Psoas muscle (tissue), 8 donors: ENCODE measurements around the gene SEZ6L2. TPM values are rescaled to one million over a fixed set of nuclear protein-coding genes. Genes with fewer than 3 reads are reported as not detected.
"Not testable (repeated sequence)": the region's sequence is repeated elsewhere in the genome, so short reads cannot be mapped to it uniquely, and the experiment has no call there.

Source experiments
- ATAC-seq, 4 donors: fragments of 200-7000 bp; cut with Tn5 transposase; one replicate each; pipeline ENCODE4 v1.9.1; 2020; ENCODE audit warnings: moderate library complexity in 3 of 4, mild to moderate bottlenecking in 2 of 4
- DNase-seq, 2 donors: peaks; one replicate each; pipeline ENCODE4 v3.0.0-alpha.2; 2020
- H3K27ac ChIP-seq: fragments of 200-600 bp; one replicate; pipeline ENCODE4 v1.8.0; 2022
- H3K27me3 ChIP-seq, 3 donors: fragments of 200-600 bp in 1 of 3; one replicate each; pipeline versions ENCODE4 v1.6.1 to v1.8.0; 2013 to 2022; ENCODE audit warnings: low read length in 2 of 3, mild to moderate bottlenecking in 2 of 3, moderate library complexity in 1 of 3; ENCODE audit not compliant: insufficient read depth in 3 of 3
- H3K36me3 ChIP-seq, 2 donors: fragments of 200-600 bp in 1 of 2; one replicate each; pipeline versions ENCODE4 v1.6.1 to v1.8.0; 2013 to 2022; ENCODE audit warnings: low read depth in 1 of 2, mild to moderate bottlenecking in 1 of 2, moderate library complexity in 1 of 2; ENCODE audit not compliant: insufficient read depth in 1 of 2
- H3K4me1 ChIP-seq: fragments of 200-600 bp; one replicate; pipeline ENCODE4 v1.8.0; 2022
- H3K4me3 ChIP-seq: fragments of 200-600 bp; one replicate; pipeline ENCODE4 v1.8.0; 2022; ENCODE audit warnings: mild to moderate bottlenecking
- H3K9me3 ChIP-seq: fragments of 200-600 bp; one replicate; pipeline ENCODE4 v1.8.0; 2022
- WGBS, 3 donors: extraction: QIAGEN DNeasy Blood & Tissue Kit; methylation state at CpG; one replicate each; pipeline versions ENCODE4 v1.1.6 to v1.1.7; 2013; 5-methylcytosine and 5-hydroxymethylcytosine counted together
- intact Hi-C, 2 donors: fragments of 100-400 bp; cut with DNase I; formaldehyde crosslinking; loops; one replicate each; pipeline versions ENCODE4 v1.11.0 to v1.14.2; 2022
- polyA plus RNA-seq, 3 donors: library from polyadenylated mRNA; stranded (reverse); fragments of 200-250 nt; gene quantifications; one replicate each; pipeline ENCODE4 v1.2.3, GENCODE V29; 2013
- total RNA-seq, 4 donors: library from RNA; stranded (reverse); fragmentation: NEBNext Ultra II Directional in 2 of 4; extraction: Animal tissue kit (Norgen Biotek cat#: 25700) in 2 of 4; gene quantifications; one replicate each; pipeline versions ENCODE4 v1.2.1 to v1.2.4, GENCODE V29; 2021 to 2023
- TF ChIP-seq, protein P1 (sequence below): fragments of 200-600 bp; IDR thresholded peaks from one replicate; pipeline ENCODE4 v1.8.0; 2022; ENCODE audit warnings: antibody characterized with exemption
- donor health status: healthy with polysubstance abuse.
- donor health status: DM: no; HTN: no; CAD: no; lungs with moderate emphysema.
- donor health status: Bipolar disorder and iron deficiency.
- donor health status: healthy.
- donor health status: DM: yes; HTN: yes; CAD: no.
- donor health status: DM: no; HTN: no; CAD: no.
- donor health status: DM: no; HTN: no; CAD: no.
- donor health status: DM: yes; HTN: yes; CAD: no.

Gene SEZ6L2
- total and polyA plus RNA-seq, 7 donors: 0.05 to 0.86 (median 0.23) TPM

DNA sequence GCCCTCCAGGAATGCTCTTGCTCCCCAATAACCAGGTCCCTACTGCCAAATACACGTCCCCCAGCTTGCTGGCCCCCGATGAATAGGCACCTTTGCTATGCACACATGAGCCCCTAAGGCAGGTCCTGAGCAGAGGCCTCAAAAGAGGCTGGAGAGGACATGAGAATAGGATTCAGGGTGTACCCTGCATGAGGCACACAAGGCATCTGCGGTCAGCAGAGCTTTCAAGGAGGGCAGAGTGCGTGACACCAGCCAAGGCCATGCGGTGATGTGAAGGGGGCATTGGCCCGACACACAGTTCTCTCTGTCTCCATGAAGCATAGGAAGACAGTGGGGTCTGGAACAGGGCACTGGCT lies 6.9 kb downstream of the SEZ6L2 start:
- no peak for DNase-seq
- no peaks in the 10 kb centered on the region for H3K4me1 ChIP-seq
- H3K27me3 ChIP-seq: peaks cover 0 to 6% (median 0%) of the 10 kb centered on the region in 3 donors
- 84% methylated on average over 6 of the region's 6 CpGs for WGBS, 3 donors
- H3K9me3 ChIP-seq: no peaks in the 10 kb centered on the region
- ATAC-seq: no peak
- TF ChIP-seq, protein P1, sequence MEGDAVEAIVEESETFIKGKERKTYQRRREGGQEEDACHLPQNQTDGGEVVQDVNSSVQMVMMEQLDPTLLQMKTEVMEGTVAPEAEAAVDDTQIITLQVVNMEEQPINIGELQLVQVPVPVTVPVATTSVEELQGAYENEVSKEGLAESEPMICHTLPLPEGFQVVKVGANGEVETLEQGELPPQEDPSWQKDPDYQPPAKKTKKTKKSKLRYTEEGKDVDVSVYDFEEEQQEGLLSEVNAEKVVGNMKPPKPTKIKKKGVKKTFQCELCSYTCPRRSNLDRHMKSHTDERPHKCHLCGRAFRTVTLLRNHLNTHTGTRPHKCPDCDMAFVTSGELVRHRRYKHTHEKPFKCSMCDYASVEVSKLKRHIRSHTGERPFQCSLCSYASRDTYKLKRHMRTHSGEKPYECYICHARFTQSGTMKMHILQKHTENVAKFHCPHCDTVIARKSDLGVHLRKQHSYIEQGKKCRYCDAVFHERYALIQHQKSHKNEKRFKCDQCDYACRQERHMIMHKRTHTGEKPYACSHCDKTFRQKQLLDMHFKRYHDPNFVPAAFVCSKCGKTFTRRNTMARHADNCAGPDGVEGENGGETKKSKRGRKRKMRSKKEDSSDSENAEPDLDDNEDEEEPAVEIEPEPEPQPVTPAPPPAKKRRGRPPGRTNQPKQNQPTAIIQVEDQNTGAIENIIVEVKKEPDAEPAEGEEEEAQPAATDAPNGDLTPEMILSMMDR: no peak
- intact Hi-C loops: no loop called here
- H3K4me3 ChIP-seq: no peak overlapping the region
- H3K27ac ChIP-seq: no peak overlapping the region
- H3K36me3 ChIP-seq: no peaks in the 10 kb centered on the region

DNA sequence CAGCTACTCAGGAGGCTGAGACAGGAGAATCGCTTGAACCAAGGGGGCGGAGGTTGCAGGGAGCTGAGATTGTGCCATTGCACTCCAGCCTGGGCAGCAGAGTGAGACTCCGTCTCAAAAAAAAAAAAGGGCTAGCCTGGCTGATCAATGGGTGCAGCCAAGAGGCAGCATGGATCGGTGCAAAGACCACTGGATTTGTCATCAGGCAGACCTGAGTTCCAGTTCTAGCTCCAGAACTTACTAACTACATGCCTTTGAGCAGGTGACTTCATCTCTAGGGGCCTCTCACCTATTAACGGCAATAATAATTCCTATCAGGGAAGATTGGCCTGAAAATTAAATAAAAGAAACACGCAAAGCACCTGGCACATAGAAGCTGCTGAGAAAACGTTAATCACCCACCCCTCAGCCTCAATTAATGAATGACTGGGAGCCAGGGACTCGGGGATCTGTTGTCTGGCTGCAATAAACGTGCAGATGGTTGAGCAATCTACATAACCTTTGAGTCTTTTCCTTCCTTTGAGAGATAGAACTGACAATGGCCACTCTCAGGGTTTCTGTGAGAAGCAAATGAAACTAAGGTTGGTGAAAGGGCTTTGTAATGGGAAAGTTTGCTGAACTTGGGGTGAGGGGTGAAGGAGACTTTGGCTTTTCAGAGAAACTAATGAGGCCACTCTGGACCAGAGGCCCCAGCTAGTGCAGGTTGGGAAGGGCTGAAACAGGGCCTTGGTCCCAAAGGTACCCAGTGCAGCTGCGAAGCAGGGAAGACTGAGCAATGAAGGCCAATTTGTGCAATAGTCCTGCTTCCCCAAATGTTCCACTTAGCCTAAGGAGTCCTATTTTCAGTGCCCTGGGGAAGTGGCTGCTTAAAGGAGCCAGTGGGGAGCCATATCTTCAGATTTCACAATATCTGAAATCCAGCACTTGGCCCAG lies 7.6 kb downstream of the SEZ6L2 start:
- Histone ChIP-seq H3K9me3 (no peaks in the 10 kb centered on the region), H3K27me3 (peaks cover 0 to 2% (median 0%) of the 10 kb centered on the region in 3 donors), H3K4me3 (no peak overlapping the region), H3K36me3 (no peaks in the 10 kb centered on the region), H3K27ac (no peak overlapping the region), H3K4me1 (no peaks in the 10 kb centered on the region)
- DNase-seq: peak in 1 of 2 donors; percentile 66
- 62 to 68% (median 63%) methylated on average over 10 of the region's 10 CpGs for WGBS, 3 donors
- TF ChIP-seq, protein P1: no peak
- intact Hi-C loops: no loop called here
- peak in 1 of 4 donors; percentile 69 for ATAC-seq

DNA sequence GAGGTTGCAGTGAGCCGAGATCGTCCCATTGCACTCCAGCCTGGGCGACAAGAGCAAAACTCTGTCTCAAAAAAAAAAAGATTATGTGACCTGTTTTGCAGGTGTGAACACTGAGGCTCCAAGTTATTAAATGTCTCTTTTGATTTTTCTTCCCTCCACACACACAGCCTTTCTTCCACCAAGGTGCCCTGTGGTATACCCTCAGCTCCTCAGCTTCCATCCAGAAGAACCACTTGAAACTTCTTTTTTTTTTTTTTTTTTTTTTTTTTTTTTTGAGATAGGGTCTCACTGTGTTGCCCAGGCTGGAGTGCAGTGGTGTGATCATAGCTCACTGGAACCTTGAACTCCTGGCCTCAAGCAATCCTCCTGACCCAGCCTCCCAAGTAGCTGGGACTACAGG lies 10.0 kb downstream of the SEZ6L2 start:
- WGBS, 3 donors: 95 to 97% (median 96%) methylated on average over 3 of the region's 3 CpGs
- intact Hi-C loops: loop anchor here in 1 of 2 donors (5.0 to 10.0 kb wide), 2 partner anchors 122 to 145 kb away; partner anchors contain the start of gene C16orf54
- not testable (repeated sequence) for H3K9me3 ChIP-seq, H3K36me3 ChIP-seq, H3K4me3 ChIP-seq, H3K27ac ChIP-seq, DNase-seq, H3K27me3 ChIP-seq, H3K4me1 ChIP-seq, ATAC-seq

DNA sequence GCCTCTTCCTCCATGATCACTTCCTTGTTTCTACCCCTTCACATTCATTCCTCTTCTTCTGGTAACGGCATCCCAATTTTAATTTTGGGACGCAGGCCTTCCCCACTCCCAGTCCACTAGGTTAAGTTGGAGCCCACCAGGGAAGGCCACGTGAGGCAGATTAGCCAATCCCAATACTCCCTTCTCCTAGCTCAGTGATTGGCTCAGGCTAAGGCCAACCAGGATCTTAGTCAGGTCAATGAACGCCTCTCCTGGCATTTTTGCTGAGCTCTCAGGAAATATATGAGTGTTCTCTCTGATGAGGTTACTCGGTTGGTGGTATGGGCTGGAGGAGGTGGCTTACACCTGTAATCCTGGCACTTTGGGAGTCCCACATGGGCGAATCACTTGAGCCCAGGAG lies 15.4 kb downstream of the SEZ6L2 start:
- H3K36me3 ChIP-seq: no peaks in the 10 kb centered on the region
- 60 to 71% (median 71%) methylated on average over 6 of the region's 6 CpGs for WGBS, 3 donors
- DNase-seq: no peak
- no peaks in the 10 kb centered on the region for H3K9me3 ChIP-seq
- ATAC-seq: no peak
- intact Hi-C loops: loop anchor here in 1 of 2 donors (10.0 kb wide), 1 partner anchor 139 kb away; the partner anchor contains the start of gene C16orf54
- peaks cover 0 to 9% (median 3%) of the 10 kb centered on the region in 3 donors for H3K27me3 ChIP-seq
- TF ChIP-seq, protein P1: no peak
- H3K4me1 ChIP-seq: no peaks in the 10 kb centered on the region
- no peak overlapping the region for H3K4me3 ChIP-seq
- H3K27ac ChIP-seq: no peak overlapping the region

DNA sequence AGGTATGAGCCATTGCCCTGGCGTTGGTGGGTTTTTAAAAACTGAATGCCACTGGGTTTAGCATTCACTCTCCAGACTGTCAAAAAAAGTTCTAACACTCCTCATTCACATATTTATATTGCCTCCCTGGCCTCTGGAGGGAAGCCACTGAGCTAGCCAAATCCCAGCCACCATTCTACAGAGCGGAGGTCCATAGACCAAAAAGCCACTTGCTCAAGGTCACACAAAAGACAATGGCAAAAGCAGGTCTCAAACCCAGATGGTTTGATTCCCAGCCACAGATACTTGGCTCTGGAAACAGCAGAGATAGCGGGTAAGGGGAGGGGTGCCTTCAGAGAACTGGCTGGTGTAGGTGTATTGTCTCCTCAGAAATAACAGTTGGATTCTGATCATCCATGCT lies 18.3 kb downstream of the SEZ6L2 start:
- TF ChIP-seq, protein P1: no peak
- Histone ChIP-seq H3K4me1 (no peaks in the 10 kb centered on the region), H3K4me3 (no peak overlapping the region), H3K9me3 (no peaks in the 10 kb centered on the region), H3K36me3 (no peaks in the 10 kb centered on the region), H3K27ac (no peak overlapping the region), H3K27me3 (peaks cover 0 to 36% (median 20%) of the 10 kb centered on the region in 3 donors)
- no peak for DNase-seq
- WGBS, 3 donors: 70 to 77% (median 75%) methylated on average over 3 of the region's 3 CpGs
- intact Hi-C loops: loop anchor here in 1 of 2 donors (10.0 kb wide), 1 partner anchor 136 kb away; the partner anchor contains the start of gene C16orf54
- no peak for ATAC-seq
